ENCODE results near the gene REEP1. TPM values are rescaled to one million over a fixed set of nuclear protein-coding genes. Genes with fewer than 3 reads are reported as not detected.
"Not testable (repeated sequence)": the region's sequence is repeated elsewhere in the genome, so short reads cannot be mapped to it uniquely, and the experiment has no call there.

REEP1 gene
- polyA plus RNA-seq, 1 donor (not counting 4 experiments of a cell fraction or from before 2014, with no cell fraction given) = 0.30 TPM

DNA sequence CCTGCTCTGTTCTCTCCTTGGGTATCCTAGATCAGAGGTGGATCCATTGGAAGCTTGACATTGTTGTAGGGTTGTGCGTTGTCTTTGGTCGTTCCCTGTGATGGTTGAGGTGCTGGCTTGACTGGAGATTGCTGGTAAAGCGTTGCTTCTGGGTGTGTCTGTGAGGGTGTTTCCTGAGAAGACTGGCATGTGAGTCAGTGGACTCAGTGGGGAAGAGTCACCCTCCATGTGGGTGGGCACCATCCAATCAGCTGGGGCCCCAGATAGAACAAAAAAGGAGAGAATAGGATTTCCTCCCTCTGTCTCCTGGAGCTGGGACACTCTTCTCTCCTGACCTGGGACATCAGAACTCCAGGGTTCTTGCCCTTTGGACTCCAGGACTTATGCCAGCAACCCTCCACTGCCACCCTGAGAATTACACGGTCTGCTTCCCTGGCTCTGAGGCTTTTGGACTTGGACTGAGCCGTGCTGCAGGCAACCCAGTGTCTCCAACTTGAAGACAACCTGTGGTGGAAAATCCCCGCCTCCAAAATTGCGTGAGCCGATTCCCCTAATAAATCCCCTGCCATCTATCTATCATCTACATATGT, 14.8 kb upstream of the REEP1 start:
- H3K79me2 ChIP-seq (ENCODE audit: control insufficient read depth, insufficient read depth, low read length) = no peaks in the 10 kb centered on the region
- no peaks in the 10 kb centered on the region for H3K4me1 ChIP-seq (ENCODE audit: control insufficient read depth, extremely low read depth, insufficient read depth, low read length)
- H3K27ac ChIP-seq (ENCODE audit: control insufficient read depth, insufficient read depth, low read length) = no peak overlapping the region
- no peak for TF ChIP-seq EZH2 (IDR thresholded peaks at IDR 0.05; ENCODE audit: low read length)
- H3K9ac ChIP-seq (ENCODE audit: control insufficient read depth, extremely low read depth, insufficient read depth, low read length) = no peak overlapping the region
- no peak for DNase-seq (ENCODE audit: low read depth, low spot score)
- dilution Hi-C loops (cut with MboI; ENCODE audit: extremely low pct_ligation_motif_present, low sequenced_read_pairs) = no loop called here
- H3K9me1 ChIP-seq (ENCODE audit: control insufficient read depth, extremely low read depth, insufficient read depth, low read length) = no peaks in the 10 kb centered on the region
- no peak overlapping the region for H2AFZ ChIP-seq (ENCODE audit: control insufficient read depth, low read length)
- no peaks in the 10 kb centered on the region for H3K27me3 ChIP-seq (ENCODE audit: control insufficient read depth, extremely low read depth, insufficient read depth, low read length)
- H3K4me3 ChIP-seq (ENCODE audit: control insufficient read depth in 2 of 3, extremely low read depth in 1 of 3, insufficient read depth in 2 of 3, low read depth in 1 of 3, low read length in 3 of 3) = no peak overlapping the region
- no peaks in the 10 kb centered on the region for H4K20me1 ChIP-seq (ENCODE audit: control insufficient read depth, extremely low read depth, insufficient read depth, low read length)
- no peaks in the 10 kb centered on the region for H3K36me3 ChIP-seq (ENCODE audit: control insufficient read depth in 2 of 2, extremely low read depth in 1 of 2, insufficient read depth in 2 of 2, low read length in 2 of 2)
- no peak for FAIRE-seq
- H3K4me2 ChIP-seq (ENCODE audit: control insufficient read depth, extremely low read depth, insufficient read depth, low read depth, low read length) = no peak overlapping the region
- no peaks in the 10 kb centered on the region for H3K9me3 ChIP-seq (ENCODE audit: control insufficient read depth, low read depth, low read length)

- Histone ChIP-seq H3K4me2 (ENCODE audit: control insufficient read depth, extremely low read depth, insufficient read depth, low read depth, low read length) (no peak overlapping the region), H3K9ac (ENCODE audit: control insufficient read depth, extremely low read depth, insufficient read depth, low read length) (no peak overlapping the region), H2AFZ (ENCODE audit: control insufficient read depth, low read length) (no peak overlapping the region), H3K27ac (ENCODE audit: control insufficient read depth, insufficient read depth, low read length) (no peak overlapping the region), H3K79me2 (ENCODE audit: control insufficient read depth, insufficient read depth, low read length) (no peaks in the 10 kb centered on the region), H3K9me3 (ENCODE audit: control insufficient read depth, low read depth, low read length) (no peaks in the 10 kb centered on the region), H3K36me3 (ENCODE audit: control insufficient read depth in 2 of 2, extremely low read depth in 1 of 2, insufficient read depth in 2 of 2, low read length in 2 of 2) (no peaks in the 10 kb centered on the region), H3K9me1 (ENCODE audit: control insufficient read depth, extremely low read depth, insufficient read depth, low read length) (no peaks in the 10 kb centered on the region), H4K20me1 (ENCODE audit: control insufficient read depth, extremely low read depth, insufficient read depth, low read length) (no peaks in the 10 kb centered on the region), H3K4me1 (ENCODE audit: control insufficient read depth, extremely low read depth, insufficient read depth, low read length) (no peaks in the 10 kb centered on the region), H3K4me3 (ENCODE audit: control insufficient read depth in 2 of 3, extremely low read depth in 1 of 3, insufficient read depth in 2 of 3, low read depth in 1 of 3, low read length in 3 of 3) (no peak overlapping the region), H3K27me3 (ENCODE audit: control insufficient read depth, extremely low read depth, insufficient read depth, low read length) (no peaks in the 10 kb centered on the region)
- no peak for TF ChIP-seq CTCF (optimal IDR thresholded peaks at IDR 0.05 in 1 of 3, IDR thresholded peaks at IDR 0.05 in 1 of 3, conservative IDR thresholded peaks at IDR 0.05 in 1 of 3; ENCODE audit: extremely low read depth in 1 of 3, insufficient read depth in 2 of 3, low read length in 3 of 3)
- no peak for FAIRE-seq
- dilution Hi-C loops (cut with MboI; ENCODE audit: extremely low pct_ligation_motif_present, low sequenced_read_pairs) = no loop called here
- DNase-seq (ENCODE audit: low read depth, low spot score) = no peak
Observed at GRCh38 chr2:86350751-86351150, 13.3 kb upstream of the REEP1 start.

GRCh38 chr2:86347401-86347800, 10.0 kb upstream of the REEP1 start:
- H3K36me3 ChIP-seq (ENCODE audit: control insufficient read depth in 2 of 2, extremely low read depth in 1 of 2, insufficient read depth in 2 of 2, low read length in 2 of 2) = no peaks in the 10 kb centered on the region
- H3K27me3 ChIP-seq (ENCODE audit: control insufficient read depth, extremely low read depth, insufficient read depth, low read length) = no peaks in the 10 kb centered on the region
- DNase-seq (ENCODE audit: low read depth, low spot score) = no peak
- H2AFZ ChIP-seq (ENCODE audit: control insufficient read depth, low read length) = no peak overlapping the region
- no peaks in the 10 kb centered on the region for H4K20me1 ChIP-seq (ENCODE audit: control insufficient read depth, extremely low read depth, insufficient read depth, low read length)
- H3K9me3 ChIP-seq (ENCODE audit: control insufficient read depth, low read depth, low read length) = no peaks in the 10 kb centered on the region
- no peak overlapping the region for H3K9ac ChIP-seq (ENCODE audit: control insufficient read depth, extremely low read depth, insufficient read depth, low read length)
- H3K4me2 ChIP-seq (ENCODE audit: control insufficient read depth, extremely low read depth, insufficient read depth, low read depth, low read length) = no peak overlapping the region
- H3K79me2 ChIP-seq (ENCODE audit: control insufficient read depth, insufficient read depth, low read length) = no peaks in the 10 kb centered on the region
- H3K27ac ChIP-seq (ENCODE audit: control insufficient read depth, insufficient read depth, low read length) = no peak overlapping the region
- H3K4me1 ChIP-seq (ENCODE audit: control insufficient read depth, extremely low read depth, insufficient read depth, low read length) = no peaks in the 10 kb centered on the region
- no peak for FAIRE-seq
- no peaks in the 10 kb centered on the region for H3K9me1 ChIP-seq (ENCODE audit: control insufficient read depth, extremely low read depth, insufficient read depth, low read length)
- dilution Hi-C loops (cut with MboI; ENCODE audit: extremely low pct_ligation_motif_present, low sequenced_read_pairs) = no loop called here
- TF ChIP-seq EZH2 (IDR thresholded peaks at IDR 0.05; ENCODE audit: low read length) (no peak), CTCF (optimal IDR thresholded peaks at IDR 0.05 in 1 of 3, IDR thresholded peaks at IDR 0.05 in 1 of 3, conservative IDR thresholded peaks at IDR 0.05 in 1 of 3; ENCODE audit: extremely low read depth in 1 of 3, insufficient read depth in 2 of 3, low read length in 3 of 3) (no peak)
- no peak overlapping the region for H3K4me3 ChIP-seq (ENCODE audit: control insufficient read depth in 2 of 3, extremely low read depth in 1 of 3, insufficient read depth in 2 of 3, low read depth in 1 of 3, low read length in 3 of 3)

DNA sequence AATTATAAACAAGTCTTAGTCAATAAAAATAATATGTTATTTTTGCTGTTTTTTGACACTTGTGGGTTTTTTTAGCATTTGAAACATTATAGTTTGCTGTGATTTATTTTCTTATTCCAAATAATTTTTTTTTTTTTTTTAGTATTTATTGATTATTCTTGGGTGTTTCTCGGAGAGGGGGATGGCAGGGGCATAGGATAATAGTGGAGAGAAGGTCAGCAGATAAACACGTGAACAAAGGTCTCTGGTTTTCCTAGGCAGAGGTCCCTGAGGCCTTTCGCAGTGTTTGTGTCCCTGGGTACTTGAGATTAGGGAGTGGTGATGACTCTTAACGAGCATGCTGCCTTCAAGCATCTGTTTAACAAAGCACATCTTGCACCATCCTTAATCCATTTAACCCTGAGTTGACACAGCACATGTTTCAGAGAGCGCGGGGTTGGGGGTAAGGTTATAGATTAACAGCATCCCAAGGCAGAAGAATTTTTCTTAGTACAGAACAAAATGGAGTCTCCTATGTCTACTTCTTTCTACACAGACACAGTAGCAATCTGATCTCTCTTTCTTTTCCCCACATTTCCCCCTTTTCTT, 8.5 kb upstream of the REEP1 start:
- H3K4me3 ChIP-seq (ENCODE audit: control insufficient read depth in 2 of 3, extremely low read depth in 1 of 3, insufficient read depth in 2 of 3, low read depth in 1 of 3, low read length in 3 of 3); H3K4me2 ChIP-seq (ENCODE audit: control insufficient read depth, extremely low read depth, insufficient read depth, low read depth, low read length); DNase-seq (ENCODE audit: low read depth, low spot score); H3K79me2 ChIP-seq (ENCODE audit: control insufficient read depth, insufficient read depth, low read length); H3K27me3 ChIP-seq (ENCODE audit: control insufficient read depth, extremely low read depth, insufficient read depth, low read length); H3K9me1 ChIP-seq (ENCODE audit: control insufficient read depth, extremely low read depth, insufficient read depth, low read length); H3K9ac ChIP-seq (ENCODE audit: control insufficient read depth, extremely low read depth, insufficient read depth, low read length); H3K27ac ChIP-seq (ENCODE audit: control insufficient read depth, insufficient read depth, low read length); H3K9me3 ChIP-seq (ENCODE audit: control insufficient read depth, low read depth, low read length); H3K36me3 ChIP-seq (ENCODE audit: control insufficient read depth in 2 of 2, extremely low read depth in 1 of 2, insufficient read depth in 2 of 2, low read length in 2 of 2); H2AFZ ChIP-seq (ENCODE audit: control insufficient read depth, low read length); FAIRE-seq; H4K20me1 ChIP-seq (ENCODE audit: control insufficient read depth, extremely low read depth, insufficient read depth, low read length); dilution Hi-C loops (cut with MboI; ENCODE audit: extremely low pct_ligation_motif_present, low sequenced_read_pairs); H3K4me1 ChIP-seq (ENCODE audit: control insufficient read depth, extremely low read depth, insufficient read depth, low read length): not testable (repeated sequence)

All from keratinocyte (primary cell).